ENCODE results near the gene PDGFC. TPM values are rescaled to one million over a fixed set of nuclear protein-coding genes. Genes with fewer than 3 reads are reported as not detected.
A peak's percentile ranks its signal among the peaks of the same experiment; 100 is the strongest.
"Not testable (repeated sequence)": the region's sequence is repeated elsewhere in the genome, so short reads cannot be mapped to it uniquely, and the experiment has no call there.

The PDGFC gene
- polyA plus RNA-seq, 3 donors = 66.7 to 71.7 (median 68.6) TPM

GRCh38 chr4:156924774-156925315 is 46.8 kb downstream of the PDGFC start:
- no peak for DNase-seq

- DNase-seq = no peak
Measured at GRCh38 chr4:156923525-156923924, 48.1 kb downstream of the PDGFC start.

GRCh38 chr4:156915221-156915620 is 56.4 kb downstream of the PDGFC start:
- no peak for DNase-seq

- no peak for DNase-seq
Measured at GRCh38 chr4:156913234-156913633, 58.4 kb downstream of the PDGFC start.

GRCh38 chr4:156909010-156909409 is 62.6 kb downstream of the PDGFC start:
- DNase-seq = no peak

GRCh38 chr4:156906325-156906724 is 65.3 kb downstream of the PDGFC start:
- peak; percentile 46 for DNase-seq

GRCh38 chr4:156901871-156902270 is 69.7 kb downstream of the PDGFC start:
- no peak for DNase-seq

- DNase-seq = no peak
Measured at GRCh38 chr4:156898373-156899117, 73.1 kb downstream of the PDGFC start.

- no peak for DNase-seq
Measured at GRCh38 chr4:156896527-156896926, 75.1 kb downstream of the PDGFC start.

- DNase-seq = no peak
Measured at GRCh38 chr4:156894234-156894633, 77.4 kb downstream of the PDGFC start.

- DNase-seq = peak; percentile 37
Measured at GRCh38 chr4:156892805-156893204, 78.8 kb downstream of the PDGFC start.

- no peak for DNase-seq
Measured at GRCh38 chr4:156889616-156890594, 81.7 kb downstream of the PDGFC start.

- no peak for DNase-seq
Measured at GRCh38 chr4:156888762-156889161, 82.8 kb downstream of the PDGFC start.

- no peak for DNase-seq
Measured at GRCh38 chr4:156886481-156886880, 85.1 kb downstream of the PDGFC start.

- no peak for DNase-seq
Measured at GRCh38 chr4:156885374-156885773, 86.2 kb downstream of the PDGFC start.

GRCh38 chr4:156884183-156884582 is 87.4 kb downstream of the PDGFC start:
- no peak for DNase-seq

GRCh38 chr4:156875704-156876103 is 95.9 kb downstream of the PDGFC start:
- no peak for DNase-seq

GRCh38 chr4:156875055-156875454 is 96.5 kb downstream of the PDGFC start:
- DNase-seq = no peak

- no peak for DNase-seq
Measured at GRCh38 chr4:156873799-156874198, 97.8 kb downstream of the PDGFC start.

- no peak for DNase-seq
Measured at GRCh38 chr4:156870861-156871260, 100.7 kb downstream of the PDGFC start.

- DNase-seq = no peak
Measured at GRCh38 chr4:156870131-156870530, 101.5 kb downstream of the PDGFC start.

GRCh38 chr4:156866088-156866487 is 105.5 kb downstream of the PDGFC start:
- not testable (repeated sequence) for DNase-seq

- DNase-seq = no peak
Measured at GRCh38 chr4:156865451-156865850, 106.1 kb downstream of the PDGFC start.

Data from renal pelvis (tissue), 4 donors.